ENCODE results near the gene RAPSN. TPM values are rescaled to one million over a fixed set of nuclear protein-coding genes. Genes with fewer than 3 reads are reported as not detected.

RAPSN gene
- total and polyA plus RNA-seq, 2 of the 8 experiments (the other 6 are each of a cell fraction or from before 2014, with no cell fraction given): 0.06 to 0.34 TPM

DNA sequence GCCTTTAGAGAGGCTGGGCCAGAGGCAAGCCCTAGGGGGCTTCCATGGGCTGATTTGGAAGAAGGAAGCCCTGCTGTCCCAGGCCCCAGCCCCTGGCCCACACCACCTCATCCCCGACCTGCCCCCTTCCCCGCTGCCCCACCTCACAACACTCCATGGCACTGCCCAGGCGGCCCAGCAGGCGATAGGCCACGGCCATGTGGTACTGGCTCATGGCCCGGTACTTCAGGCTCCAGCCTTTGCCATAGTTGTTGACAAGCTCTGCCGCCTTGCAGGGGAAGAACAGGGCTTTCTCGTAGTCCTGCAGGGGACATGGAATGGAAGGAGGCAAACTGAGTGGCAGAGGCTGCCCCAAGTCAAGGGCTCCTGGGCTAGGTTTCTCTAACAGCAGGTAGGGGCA is 6.4 kb downstream of the RAPSN start:
- no peak overlapping the region for H3K4ac ChIP-seq (replicated peaks; ENCODE audit: insufficient read length, low read depth, low read length)
- H2BK20ac ChIP-seq (ENCODE audit: low read length): no peak overlapping the region
- no peaks in the 10 kb centered on the region for H3K9me3 ChIP-seq (ENCODE audit: insufficient read depth in 2 of 2, low read depth in 1 of 2, low read length in 1 of 2)
- no peak overlapping the region for H2AFZ ChIP-seq (ENCODE audit: low read length)
- H3K79me2 ChIP-seq (ENCODE audit: control insufficient read depth in 1 of 2, insufficient read depth in 2 of 2, low read length in 2 of 2): no peaks in the 10 kb centered on the region
- H3K23me2 ChIP-seq (ENCODE audit: low read depth, low read length): no peaks in the 10 kb centered on the region
- H4K91ac ChIP-seq (replicated peaks; ENCODE audit: insufficient read length, low read length): no peak overlapping the region
- no peak overlapping the region for H3K56ac ChIP-seq (replicated peaks; ENCODE audit: insufficient read length, low read depth, low read length)
- DNase-seq (ENCODE audit: low read depth in 1 of 2, low spot score in 2 of 2) (no peak), FAIRE-seq (no peak)
- H2BK120ac ChIP-seq (replicated peaks; ENCODE audit: low read depth, low read length): no peak overlapping the region
- ChIA-PET POLR2A (ENCODE audit: partially characterized antibody) (interaction anchor here (0.9 to 2.0 kb wide), 3 partner anchors 19 to 24 kb away, joined by 3 to 6 read pairs (median 4); no protein-coding TSS in a partner anchor), CTCF (ENCODE audit: partially characterized antibody) (interaction anchor here (0.9 to 3.5 kb wide), 5 partner anchors 12 to 135 kb away, joined by 3 to 21 read pairs (median 5); no protein-coding TSS in a partner anchor)
- H3K79me1 ChIP-seq (ENCODE audit: low read depth, low read length): no peaks in the 10 kb centered on the region
- H2AK5ac ChIP-seq (ENCODE audit: low read depth, low read length): no peak overlapping the region
- H2BK15ac ChIP-seq (ENCODE audit: low read length): no peak overlapping the region
- H3K27ac ChIP-seq (ENCODE audit: low read depth, low read length): no peak overlapping the region
- H3K4me1 ChIP-seq (replicated peaks in 1 of 4; ENCODE audit: control insufficient read depth in 3 of 4, insufficient read depth in 4 of 4, low read length in 3 of 4): no peaks in the 10 kb centered on the region
- 93% methylated on average over 8 of the region's 8 CpGs; no CpG with 5 or more reads in 1 of the 2 experiments for WGBS, 2 experiments (ENCODE audit: extremely low coverage in 1 of 2, insufficient coverage in 1 of 2, insufficient read length in 1 of 2, insufficient replicate concordance in 2 of 2, low coverage in 1 of 2, low lambda C conversion rate in 2 of 2, missing lambda C conversion rate in 1 of 2)
- no peak overlapping the region for H3K18ac ChIP-seq (ENCODE audit: extremely low read depth, low read length)
- no peak overlapping the region for H3K23ac ChIP-seq (ENCODE audit: insufficient read length)
- H3K4me3 ChIP-seq (ENCODE audit: extremely low read depth in 1 of 4, insufficient read depth in 2 of 4, low read depth in 3 of 4, low read length in 4 of 4): no peak overlapping the region
- no peak overlapping the region for H4K8ac ChIP-seq (ENCODE audit: extremely low read depth, insufficient read depth, low read length)
- no peak overlapping the region for H4K5ac ChIP-seq (ENCODE audit: insufficient read length, low read depth, low read length)
- H3K9ac ChIP-seq (replicated peaks in 1 of 4; ENCODE audit: extremely low read depth in 1 of 4, low read depth in 3 of 4, low read length in 3 of 4): no peak overlapping the region
- H4K20me1 ChIP-seq (replicated peaks in 1 of 2; ENCODE audit: control insufficient read depth in 1 of 2, insufficient read depth in 2 of 2, low read length in 2 of 2): no peaks in the 10 kb centered on the region
- H3K27me3 ChIP-seq (replicated peaks in 1 of 4; ENCODE audit: control insufficient read depth in 3 of 4, extremely low read depth in 1 of 4, insufficient read depth in 3 of 4, low read length in 3 of 4): no peaks in the 10 kb centered on the region
- H2BK5ac ChIP-seq (ENCODE audit: low read depth, low read length): no peak overlapping the region
- no peaks in the 10 kb centered on the region for H3K36me3 ChIP-seq (ENCODE audit: control insufficient read depth in 2 of 4, insufficient read depth in 4 of 4, low read length in 3 of 4)
- H2BK12ac ChIP-seq (ENCODE audit: low read depth, low read length): no peak overlapping the region
- no peak overlapping the region for H3K14ac ChIP-seq (ENCODE audit: insufficient read length)
- no peak overlapping the region for H3K4me2 ChIP-seq (ENCODE audit: insufficient read depth in 1 of 2, low read depth in 2 of 2, low read length in 2 of 2)
- TF ChIP-seq CTBP2 (IDR thresholded peaks at IDR 0.05; ENCODE audit: borderline replicate concordance, insufficient read depth, insufficient read length, low read length) (no peak), POLR2A (IDR thresholded peaks at IDR 0.05; ENCODE audit: control extremely low read depth in 1 of 2, low read depth in 2 of 2, low read length in 2 of 2) (no peak), SRF (IDR thresholded peaks at IDR 0.05; ENCODE audit: low read depth, low read length) (no peak), SP4 (IDR thresholded peaks at IDR 0.05; ENCODE audit: low read length) (no peak), TEAD4 (IDR thresholded peaks at IDR 0.05; ENCODE audit: low read depth, low read length) (no peak), CHD1 (IDR thresholded peaks at IDR 0.05; ENCODE audit: low read depth, low read length) (no peak)
- TF ChIP-seq, protein P1, sequence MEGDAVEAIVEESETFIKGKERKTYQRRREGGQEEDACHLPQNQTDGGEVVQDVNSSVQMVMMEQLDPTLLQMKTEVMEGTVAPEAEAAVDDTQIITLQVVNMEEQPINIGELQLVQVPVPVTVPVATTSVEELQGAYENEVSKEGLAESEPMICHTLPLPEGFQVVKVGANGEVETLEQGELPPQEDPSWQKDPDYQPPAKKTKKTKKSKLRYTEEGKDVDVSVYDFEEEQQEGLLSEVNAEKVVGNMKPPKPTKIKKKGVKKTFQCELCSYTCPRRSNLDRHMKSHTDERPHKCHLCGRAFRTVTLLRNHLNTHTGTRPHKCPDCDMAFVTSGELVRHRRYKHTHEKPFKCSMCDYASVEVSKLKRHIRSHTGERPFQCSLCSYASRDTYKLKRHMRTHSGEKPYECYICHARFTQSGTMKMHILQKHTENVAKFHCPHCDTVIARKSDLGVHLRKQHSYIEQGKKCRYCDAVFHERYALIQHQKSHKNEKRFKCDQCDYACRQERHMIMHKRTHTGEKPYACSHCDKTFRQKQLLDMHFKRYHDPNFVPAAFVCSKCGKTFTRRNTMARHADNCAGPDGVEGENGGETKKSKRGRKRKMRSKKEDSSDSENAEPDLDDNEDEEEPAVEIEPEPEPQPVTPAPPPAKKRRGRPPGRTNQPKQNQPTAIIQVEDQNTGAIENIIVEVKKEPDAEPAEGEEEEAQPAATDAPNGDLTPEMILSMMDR (IDR thresholded peaks at IDR 0.05; ENCODE audit: control extremely low read depth in 1 of 3, insufficient read depth in 1 of 3, low read depth in 1 of 3, low read length in 3 of 3): no peak
- TF ChIP-seq, protein P2, sequence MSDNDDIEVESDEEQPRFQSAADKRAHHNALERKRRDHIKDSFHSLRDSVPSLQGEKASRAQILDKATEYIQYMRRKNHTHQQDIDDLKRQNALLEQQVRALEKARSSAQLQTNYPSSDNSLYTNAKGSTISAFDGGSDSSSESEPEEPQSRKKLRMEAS (IDR thresholded peaks at IDR 0.05): no peak
- TF ChIP-seq, protein P3, sequence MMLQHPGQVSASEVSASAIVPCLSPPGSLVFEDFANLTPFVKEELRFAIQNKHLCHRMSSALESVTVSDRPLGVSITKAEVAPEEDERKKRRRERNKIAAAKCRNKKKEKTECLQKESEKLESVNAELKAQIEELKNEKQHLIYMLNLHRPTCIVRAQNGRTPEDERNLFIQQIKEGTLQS (IDR thresholded peaks at IDR 0.05; ENCODE audit: insufficient read depth, low read depth, low read length): no peak
- TF ChIP-seq, protein P4, sequence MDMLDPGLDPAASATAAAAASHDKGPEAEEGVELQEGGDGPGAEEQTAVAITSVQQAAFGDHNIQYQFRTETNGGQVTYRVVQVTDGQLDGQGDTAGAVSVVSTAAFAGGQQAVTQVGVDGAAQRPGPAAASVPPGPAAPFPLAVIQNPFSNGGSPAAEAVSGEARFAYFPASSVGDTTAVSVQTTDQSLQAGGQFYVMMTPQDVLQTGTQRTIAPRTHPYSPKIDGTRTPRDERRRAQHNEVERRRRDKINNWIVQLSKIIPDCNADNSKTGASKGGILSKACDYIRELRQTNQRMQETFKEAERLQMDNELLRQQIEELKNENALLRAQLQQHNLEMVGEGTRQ (IDR thresholded peaks at IDR 0.05; ENCODE audit: low read length): no peak
